G401 (cell line): ENCODE results near the gene RARA. TPM values are rescaled to one million over a fixed set of nuclear protein-coding genes. Genes with fewer than 3 reads are reported as not detected.
"Not testable (repeated sequence)": the region's sequence is repeated elsewhere in the genome, so short reads cannot be mapped to it uniquely, and the experiment has no call there.

ENCODE experiments used
- DNase-seq: peaks from one replicate; pipeline ENCODE4 v3.0.0-alpha.2; 2015; ENCODE audit warnings: low spot score
- in situ Hi-C: cut with HindIII; loops from 2 replicates; pipeline ENCODE4 v1.10.0; 2016; ENCODE audit warnings: low sequenced_read_pairs, mixed read lengths
- total RNA-seq: library from RNA; depleted of rRNA; stranded (reverse); fragments of >200 nt; shearing (Covaris generic); gene quantifications from 2 replicates; pipeline ENCODE4 v1.2.3, GENCODE V29; 2014; rRNA removed

RARA gene
- total RNA-seq, 1 experiment from 2014 or later, result 11.8 TPM

DNA sequence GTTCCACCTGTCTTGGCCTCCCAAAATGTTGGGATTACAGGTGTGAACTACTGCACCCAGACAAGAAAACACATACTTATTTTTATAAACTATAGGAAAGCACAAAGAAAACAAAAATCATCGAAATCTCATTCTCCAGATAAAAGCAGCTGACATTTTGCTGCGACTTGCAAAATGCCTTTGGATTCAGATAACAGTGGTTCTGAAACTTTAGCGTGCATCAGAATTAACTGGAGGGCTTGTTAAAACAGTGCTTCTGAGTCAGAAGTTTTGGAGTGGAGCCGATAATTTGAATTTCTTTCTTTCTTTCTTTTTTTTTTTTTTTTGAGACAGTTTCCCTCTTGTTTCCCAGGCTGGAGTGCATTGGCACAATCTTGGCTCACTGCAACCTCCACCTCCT, 73.3 kb downstream of the RARA start:
- in situ Hi-C loops, result no loop called here
- no peak for DNase-seq

DNA sequence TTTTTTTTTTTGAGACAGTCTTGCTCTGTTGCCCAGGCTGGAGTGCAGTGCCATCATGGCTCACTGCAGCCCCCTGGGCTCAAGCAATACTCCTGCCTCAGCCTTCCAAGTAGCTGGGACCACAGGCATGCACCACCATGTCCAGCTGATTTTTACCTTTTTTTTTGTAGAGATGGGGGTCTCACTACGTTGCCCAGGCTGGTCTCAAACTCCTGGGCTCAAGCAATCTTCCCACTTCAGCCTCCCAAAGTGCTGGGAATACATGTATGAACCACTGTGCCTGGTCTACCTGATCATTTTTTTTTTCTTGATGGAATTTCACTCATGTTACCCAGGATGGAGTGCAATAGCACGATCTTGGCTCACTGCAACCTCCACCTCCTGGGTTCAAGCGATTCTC, 77.6 kb downstream of the RARA start:
- DNase-seq, in situ Hi-C loops: not testable (repeated sequence)

DNA sequence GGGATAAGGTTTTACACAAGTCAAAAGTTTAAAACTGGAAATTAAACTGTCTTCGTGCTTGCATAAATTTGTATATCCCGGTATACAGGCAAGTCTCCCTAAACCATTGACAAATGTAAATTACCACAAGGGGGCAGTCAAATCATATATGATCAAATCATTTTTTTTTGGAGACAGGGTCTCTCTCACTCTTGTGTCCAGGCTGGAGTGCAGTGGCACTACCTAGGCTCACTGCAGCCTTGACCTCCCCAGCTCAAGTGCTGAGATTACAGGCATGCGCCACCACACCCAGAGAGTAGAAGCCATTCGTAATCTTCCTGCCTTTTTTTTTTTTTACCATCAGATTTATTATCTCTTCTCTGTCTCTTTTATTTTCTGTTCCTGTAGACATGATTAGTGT, 90.2 kb downstream of the RARA start:
- peak; percentile 73 for DNase-seq
- in situ Hi-C loops, result no loop called here

DNA sequence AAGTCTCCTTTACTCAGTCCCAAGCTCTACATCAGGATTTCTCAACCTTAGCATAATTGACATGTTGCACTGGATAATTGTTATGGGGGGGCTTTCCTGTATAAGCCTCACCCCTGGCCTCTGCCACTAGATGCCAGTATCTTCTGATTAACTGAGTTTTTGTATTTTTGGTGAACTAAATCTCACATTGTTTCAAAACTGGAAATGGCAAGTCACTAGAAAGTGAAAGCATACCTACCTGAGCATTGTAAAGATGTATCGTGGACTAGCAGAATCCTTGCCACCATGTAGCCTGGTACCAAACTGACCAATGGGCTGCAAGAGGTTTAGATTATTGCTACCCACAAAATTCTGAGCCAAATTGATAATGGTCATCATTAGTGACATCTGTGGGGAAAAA, 93.7 kb downstream of the RARA start:
- DNase-seq, result no peak
- in situ Hi-C loops, result no loop called here

DNA sequence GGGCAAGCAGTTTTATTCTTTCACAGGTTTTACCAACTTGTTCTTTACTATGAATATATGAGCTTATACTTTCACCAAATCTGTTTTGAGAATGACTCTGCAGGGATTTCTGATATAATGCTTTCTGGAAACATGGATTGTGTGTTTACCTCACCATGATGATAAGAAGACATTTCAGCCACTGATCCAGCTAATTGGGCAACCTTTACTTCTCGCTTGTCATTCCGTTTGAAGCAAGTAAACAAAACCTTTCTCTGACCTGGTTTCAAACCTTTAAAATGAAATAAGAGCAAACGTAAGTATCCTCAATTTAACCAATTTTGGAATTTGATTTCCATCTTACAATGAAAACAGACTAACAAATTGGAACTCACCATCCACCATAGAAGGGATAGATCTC, 95.0 kb downstream of the RARA start:
- no peak for DNase-seq
- in situ Hi-C loops, result no loop called here

Other genes starting within 250 kb of the RARA start
- 11.8 and 18.4 TPM in 2 replicates for gene THRA, start 246.2 kb upstream of the RARA start, total RNA-seq
- 0.06 and 2.0 TPM in 2 replicates for gene NR1D1, start 208.6 kb upstream of the RARA start, total RNA-seq
- gene MSL1, start 187.2 kb upstream of the RARA start, total RNA-seq, result 67.9 and 80.5 TPM in 2 replicates
- gene CASC3, start 168.6 kb upstream of the RARA start, total RNA-seq, result 31.1 and 61.1 TPM in 2 replicates
- 1.1 and 2.6 TPM in 2 replicates for gene RAPGEFL1, start 131.7 kb upstream of the RARA start, total RNA-seq
- gene WIPF2, start 89.9 kb upstream of the RARA start, total RNA-seq, result 4.6 and 9.7 TPM in 2 replicates
- 34.1 and 53.5 TPM in 2 replicates for gene CDC6, start 21.3 kb upstream of the RARA start, total RNA-seq
- gene GJD3, start 55.6 kb downstream of the RARA start, total RNA-seq, result not detected in 2 replicates
- gene TOP2A, start 108.7 kb downstream of the RARA start, total RNA-seq, result 133 and 277 TPM in 2 replicates
- gene IGFBP4, start 134.3 kb downstream of the RARA start, total RNA-seq, result 44.6 and 46.2 TPM in 2 replicates
- not detected in 2 replicates for gene TNS4, start 192.4 kb downstream of the RARA start, total RNA-seq